A549 treated with ZK216348 at 1 μM for 4 hours (cell line): ENCODE results near the gene SLC25A20. TPM values are rescaled to one million over a fixed set of nuclear protein-coding genes. Genes with fewer than 3 reads are reported as not detected.

Experiments
- total RNA-seq: library from RNA; stranded (reverse); fragments of 200-300 nt; extraction: Qiagen RNA extraction; gene quantifications from 5 replicates; pipeline ENCODE4 v1.2.3, GENCODE V29; 2022; ENCODE audit warnings: low read depth

Gene SLC25A20
- total RNA-seq = 10.2 to 13.8 TPM (median 11.1 TPM) in 5 replicates

DNA sequence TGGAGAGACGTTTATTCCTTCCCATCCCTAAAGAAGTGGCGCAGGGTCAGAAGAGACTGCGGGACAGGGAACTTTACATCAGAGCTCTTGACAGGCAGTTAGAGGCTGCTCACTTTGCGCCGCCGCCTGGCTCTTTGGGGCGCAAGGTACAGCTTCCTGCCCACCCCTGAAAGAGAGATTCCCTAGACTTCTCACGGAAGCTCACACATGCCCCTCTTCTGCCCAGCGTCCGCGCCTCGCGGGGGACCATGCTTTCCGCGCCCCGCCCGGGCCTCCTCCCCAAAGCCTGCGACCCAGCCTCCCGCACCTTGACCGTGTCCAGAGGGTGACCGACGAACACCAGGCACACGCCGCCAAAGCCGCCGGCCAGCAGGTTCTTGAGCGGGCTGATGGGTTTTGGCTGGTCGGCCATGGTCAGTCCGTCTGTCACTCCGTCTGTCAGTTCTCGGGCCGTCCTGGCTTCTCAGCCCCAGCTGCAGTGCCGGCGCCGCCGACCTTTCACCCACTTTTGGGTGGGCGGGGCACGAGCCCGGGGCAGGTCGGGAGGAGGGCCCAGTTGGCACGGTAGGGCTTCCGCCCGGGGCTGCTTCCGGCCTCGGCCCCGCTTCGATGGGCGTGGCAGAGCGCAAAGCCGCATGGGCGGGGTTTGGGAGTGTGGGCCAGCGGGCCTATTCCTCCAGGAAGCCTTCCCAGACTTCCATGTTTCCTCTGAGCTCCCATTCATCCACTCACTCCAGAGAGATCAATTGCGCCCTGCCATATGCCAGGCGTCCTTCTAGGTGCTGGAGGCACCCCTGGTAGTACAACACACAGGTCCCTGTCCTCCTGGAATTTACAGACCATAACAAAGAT, at the start of gene SLC25A20:
Gene SLC25A20 (minus strand): TSS at position 500 of the 852 bp plus-strand sequence. CDS start 88 bp downstream, at position 412.

GRCh38 chr3:48918388-48919214, 19.9 kb upstream of the SLC25A20 start, which contains the start of gene ARIH2:
ARIH2 (plus strand) TSS chr3:48918842; CDS start chr3:48927559, 8,717 bp downstream.

DNA sequence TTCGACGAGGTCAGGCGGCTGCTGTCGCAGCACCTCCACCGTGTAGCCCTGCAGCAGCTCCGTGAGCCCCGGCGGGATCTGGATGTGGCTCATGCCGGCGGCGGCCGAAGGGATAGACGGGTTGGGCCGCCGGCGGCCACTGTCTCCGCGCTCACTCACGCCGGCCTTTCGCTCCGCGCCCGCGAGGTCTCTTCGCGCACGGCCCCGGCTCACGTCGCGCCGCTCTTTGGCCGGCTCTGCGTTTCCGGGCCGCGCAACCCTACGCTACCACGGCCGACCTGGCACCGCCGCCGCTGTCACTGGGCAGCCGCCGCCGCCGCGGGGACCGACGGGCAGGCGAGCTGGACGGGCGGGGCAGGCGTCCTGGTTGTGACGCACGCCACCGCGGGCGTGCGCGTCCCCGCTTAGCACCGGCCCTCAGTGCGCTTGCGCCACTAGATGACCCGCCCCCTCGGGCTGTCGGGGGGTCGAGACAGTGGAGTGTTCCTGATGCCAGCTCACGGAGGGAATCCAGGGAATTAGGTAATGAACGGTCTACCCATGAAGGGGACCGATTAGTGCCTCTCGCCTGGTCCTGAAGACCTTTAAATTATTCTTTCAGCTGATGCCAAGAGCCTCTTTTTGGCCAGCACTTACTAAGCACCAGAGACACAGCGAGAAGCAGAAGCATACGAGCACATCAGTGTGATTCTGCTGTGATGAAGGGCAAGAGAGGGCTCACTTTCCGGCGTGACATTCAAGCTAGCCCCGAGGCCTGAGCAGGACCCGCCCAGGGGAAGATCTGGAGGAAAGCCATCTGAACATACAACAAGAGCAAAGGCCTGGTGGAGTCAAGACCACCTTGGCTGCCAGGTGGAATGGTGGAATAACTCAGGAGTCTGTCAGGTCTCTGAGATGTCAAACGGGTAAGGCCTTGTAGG, 50.9 kb downstream of the SLC25A20 start, which contains the start of gene PRKAR2A:
Gene PRKAR2A (minus strand): TSS at position 371 of the 920 bp plus-strand sequence. CDS start 278 bp downstream, at position 93.

Other genes starting within 250 kb of the SLC25A20 start
- 2.5 to 5.7 TPM (median 5.1 TPM) in 5 replicates for gene CELSR3, start 236.0 kb downstream of the SLC25A20 start, total RNA-seq
- gene NCKIPSD, start 213.0 kb downstream of the SLC25A20 start, total RNA-seq = 4.9 to 11.4 TPM (median 9.2 TPM) in 5 replicates
- 46.3 to 49.1 TPM (median 48.9 TPM) in 5 replicates for gene IP6K2, start 181.7 kb downstream of the SLC25A20 start, total RNA-seq
- gene PRKAR2A, start 51.0 kb downstream of the SLC25A20 start, total RNA-seq = 13.8 to 22.2 TPM (median 18.4 TPM) in 5 replicates
- gene ARIH2, start 20.0 kb upstream of the SLC25A20 start, total RNA-seq = 55.3 to 61.3 TPM (median 60.6 TPM) in 5 replicates
- 11.1 to 19.3 TPM (median 18.2 TPM) in 5 replicates for gene P4HTM, start 91.4 kb upstream of the SLC25A20 start, total RNA-seq
- gene WDR6, start 108.5 kb upstream of the SLC25A20 start, total RNA-seq = 40.8 to 84.0 TPM (median 75.5 TPM) in 5 replicates
- 16.2 to 27.1 TPM (median 25.0 TPM) in 5 replicates for gene DALRD3, start 119.7 kb upstream of the SLC25A20 start, total RNA-seq
- 53.5 to 87.8 TPM (median 85.8 TPM) in 5 replicates for gene NDUFAF3, start 123.2 kb upstream of the SLC25A20 start, total RNA-seq
- gene IMPDH2, start 130.5 kb upstream of the SLC25A20 start, total RNA-seq = 145 to 163 TPM (median 162 TPM) in 5 replicates
- gene QRICH1, start 195.2 kb upstream of the SLC25A20 start, total RNA-seq = 36.0 to 45.8 TPM (median 40.4 TPM) in 5 replicates
- gene QARS1, start 205.9 kb upstream of the SLC25A20 start, total RNA-seq = 106 to 180 TPM (median 147 TPM) in 5 replicates
- 10.8 to 25.5 TPM (median 24.1 TPM) in 5 replicates for gene USP19, start 221.9 kb upstream of the SLC25A20 start, total RNA-seq
- gene LAMB2, start 234.2 kb upstream of the SLC25A20 start, total RNA-seq = 60.1 to 124 TPM (median 114 TPM) in 5 replicates